Hematopoietic multipotent progenitor cell treated with erythropoietin and hydrocortisone succinate and interleukin-3 and kit ligand, for 15 days (in vitro differentiated cells): ENCODE results near the gene ZNF221.

ENCODE experiments used
- DNase-seq: peaks from one replicate; pipeline ENCODE4 v3.0.0-alpha.2; 2015; ENCODE audit warnings: low spot score

The ZNF221 gene

DNA sequence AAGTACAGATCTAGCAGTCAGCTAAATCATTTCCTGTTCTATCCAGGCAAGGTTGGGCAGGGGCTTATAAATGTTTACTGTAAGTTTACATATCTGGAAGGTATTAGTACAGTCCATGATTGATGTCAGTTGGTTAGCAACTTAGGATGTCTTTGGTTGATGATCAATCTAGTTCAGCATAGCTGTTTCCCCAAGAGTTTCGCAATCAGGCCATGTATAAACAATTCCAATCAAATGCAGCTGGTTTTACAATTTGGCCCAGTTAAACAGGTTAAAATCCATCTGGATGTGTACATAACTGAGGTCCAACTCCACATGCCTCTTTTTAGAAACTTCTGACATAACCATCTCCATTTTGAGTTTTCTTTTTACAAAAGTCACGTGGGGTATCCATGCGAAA is 6.9 kb downstream of the ZNF221 start:
- DNase-seq, result no peak

DNA sequence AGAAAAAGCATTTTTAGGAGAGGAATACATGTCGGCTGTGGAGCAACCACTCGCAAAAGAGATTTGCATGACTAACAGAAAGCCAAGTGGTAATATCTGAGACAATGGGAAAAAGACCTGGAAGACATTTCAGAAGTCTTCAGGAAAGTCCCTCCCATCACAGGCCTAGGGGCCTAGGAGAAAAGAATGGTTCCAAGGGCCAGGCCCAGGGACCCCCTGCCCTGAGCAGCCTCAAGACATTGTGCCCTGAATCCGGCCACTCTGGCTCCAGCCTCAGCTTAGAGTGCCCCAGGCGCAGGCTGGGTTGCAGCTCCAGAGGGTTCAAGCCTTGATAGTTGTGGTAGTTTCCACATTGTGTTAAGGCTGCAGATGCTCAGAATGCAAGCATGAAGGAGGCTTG is 9.4 kb downstream of the ZNF221 start:
- DNase-seq, result no peak

DNA sequence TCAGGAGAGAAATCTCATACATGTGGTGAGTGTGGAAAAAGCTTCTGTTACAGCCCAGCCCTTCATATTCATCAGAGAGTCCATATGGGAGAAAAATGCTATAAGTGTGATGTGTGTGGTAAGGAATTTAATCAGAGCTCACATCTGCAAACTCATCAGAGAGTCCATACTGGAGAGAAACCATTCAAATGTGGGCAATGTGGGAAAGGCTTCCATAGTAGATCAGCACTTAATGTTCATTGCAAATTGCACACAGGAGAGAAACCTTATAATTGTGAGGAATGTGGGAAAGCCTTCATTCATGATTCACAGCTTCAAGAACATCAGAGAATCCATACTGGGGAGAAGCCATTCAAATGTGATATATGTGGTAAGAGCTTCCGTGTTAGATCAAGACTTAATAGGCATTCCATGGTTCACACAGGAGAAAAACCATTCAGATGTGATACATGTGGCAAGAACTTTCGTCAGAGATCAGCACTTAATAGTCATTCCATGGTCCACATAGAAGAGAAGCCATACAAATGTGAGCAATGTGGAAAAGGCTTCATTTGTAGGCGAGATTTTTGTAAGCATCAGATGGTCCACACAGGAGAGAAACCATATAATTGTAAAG is 15.2 kb downstream of the ZNF221 start:
- DNase-seq, result no peak

DNA sequence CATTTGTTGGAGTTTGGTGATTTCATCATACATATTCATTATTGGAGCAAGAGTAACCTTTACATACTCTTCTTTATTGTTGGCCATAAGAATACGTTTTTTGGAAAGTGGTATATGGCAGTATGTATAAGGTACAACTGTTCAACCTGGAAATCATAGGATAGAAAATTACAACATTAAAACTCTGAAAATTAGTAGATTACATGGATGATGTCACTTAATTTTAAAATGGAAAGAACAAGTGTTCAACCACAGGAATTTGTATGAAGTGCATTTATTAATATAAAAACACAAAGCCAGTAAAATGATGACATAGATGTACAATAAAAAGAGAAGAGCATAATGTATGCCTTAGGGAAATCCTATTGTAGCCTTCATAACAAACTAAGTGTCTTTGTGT is 25.7 kb downstream of the ZNF221 start:
- no peak for DNase-seq

DNA sequence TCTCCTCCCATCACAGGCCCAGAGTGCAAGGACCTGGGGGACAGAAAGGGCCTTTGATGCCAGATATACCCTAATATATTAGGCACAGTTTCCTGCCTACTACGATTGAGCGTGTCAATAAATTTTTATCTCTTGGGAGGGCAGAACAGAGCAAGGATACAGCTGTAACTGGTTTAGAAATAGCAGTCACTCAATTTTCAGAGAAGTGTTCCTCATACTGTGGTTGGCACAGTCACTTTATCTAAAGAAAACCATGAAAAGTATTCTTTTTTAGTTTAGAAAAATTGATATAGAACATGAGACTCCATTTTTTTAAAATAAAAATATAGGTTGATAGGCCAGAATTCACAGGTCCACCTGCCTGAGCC is 32.5 kb downstream of the ZNF221 start:
- no peak for DNase-seq

DNA sequence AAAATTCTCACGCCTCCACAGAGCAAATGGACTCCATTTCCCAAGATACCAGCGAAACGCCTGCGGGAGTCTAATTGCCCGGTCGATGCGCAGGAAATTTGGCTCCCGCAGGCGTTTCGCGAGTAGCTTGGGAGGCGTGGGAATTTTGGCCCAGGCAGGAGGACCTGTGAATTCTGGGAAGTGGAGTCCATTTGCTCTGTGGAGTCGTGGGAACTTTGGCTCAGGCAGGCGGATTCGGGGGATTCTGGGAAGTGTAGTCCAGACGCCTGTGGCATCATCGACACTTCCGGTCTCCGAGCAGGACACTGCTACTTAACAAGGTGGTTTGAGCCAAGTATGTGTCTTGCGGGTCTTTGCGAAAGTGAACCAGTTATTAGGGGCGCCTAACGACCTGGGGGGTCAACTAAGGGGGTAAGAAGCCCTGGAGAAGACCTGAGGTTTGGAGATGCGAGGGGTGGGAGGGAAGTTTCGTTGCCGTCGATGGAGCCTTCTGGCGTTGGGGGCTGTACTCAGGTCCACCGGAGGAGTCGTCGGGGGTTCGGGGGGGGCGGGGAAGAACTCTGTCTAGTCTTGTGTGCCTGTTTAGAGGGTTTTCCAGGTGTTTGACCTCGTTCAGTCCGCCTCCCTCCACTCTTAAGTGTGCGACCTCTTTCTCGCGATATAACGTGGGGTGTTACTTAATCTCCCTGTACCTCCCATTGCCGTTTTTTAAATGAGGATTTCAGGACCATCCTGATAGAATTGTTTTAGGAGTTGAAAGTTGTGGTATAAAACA is 33.1 kb downstream of the ZNF221 start, which contains the start of gene ZNF155:
Gene ZNF155, plus strand, starts transcription at position 277 of the 775 bp plus-strand sequence. CDS start 4,356 bp downstream, outside the sequence.
- DNase-seq, result peak; percentile 73

DNA sequence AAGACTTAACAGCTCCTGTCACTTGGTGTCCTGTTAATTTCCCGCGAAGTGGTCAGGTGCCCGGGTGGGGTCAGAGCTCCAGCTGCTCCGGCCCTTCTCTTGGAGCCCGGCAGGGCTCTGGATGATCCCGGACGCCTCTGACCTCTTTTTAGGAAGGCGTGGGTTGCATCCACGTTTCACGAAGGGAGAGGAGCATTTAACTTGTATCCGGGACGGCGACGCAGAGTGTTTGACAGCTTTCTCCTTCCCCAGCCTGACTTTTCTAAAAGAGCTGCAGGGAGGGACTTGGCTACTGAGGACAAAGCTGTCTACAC is 33.6 kb downstream of the ZNF221 start:
- no peak for DNase-seq

DNA sequence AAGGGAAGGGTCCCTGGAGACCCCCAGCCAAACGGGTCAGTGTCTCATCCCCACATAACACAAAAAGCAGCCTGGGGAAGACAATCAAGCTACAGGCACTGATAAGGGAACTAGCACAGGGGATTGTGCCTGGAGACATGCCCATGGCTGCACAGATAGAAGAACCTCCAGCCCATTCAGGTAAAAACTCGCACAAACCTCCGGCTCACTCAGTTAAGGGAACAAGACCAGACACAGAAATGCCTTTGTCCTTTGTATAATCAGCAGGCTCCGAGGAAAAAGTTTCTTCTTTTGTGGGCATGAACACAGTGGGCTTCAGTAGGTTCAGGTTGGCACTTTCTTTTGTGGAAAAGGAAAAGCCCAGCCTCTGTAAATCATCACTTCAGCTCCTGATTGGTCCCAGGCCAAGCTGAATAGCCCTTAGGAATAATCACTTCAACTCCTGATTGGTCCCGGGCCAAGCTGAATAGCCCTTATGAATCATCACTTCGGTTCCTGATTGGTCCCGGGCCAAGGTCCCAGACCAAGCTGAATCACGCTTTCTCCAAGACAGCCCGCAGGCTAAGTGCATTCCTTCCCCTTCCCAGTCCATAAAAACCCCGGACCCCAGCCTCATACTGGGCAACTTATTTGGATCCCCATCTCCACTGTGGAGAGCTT is 46.7 kb downstream of the ZNF221 start:
- no peak for DNase-seq

DNA sequence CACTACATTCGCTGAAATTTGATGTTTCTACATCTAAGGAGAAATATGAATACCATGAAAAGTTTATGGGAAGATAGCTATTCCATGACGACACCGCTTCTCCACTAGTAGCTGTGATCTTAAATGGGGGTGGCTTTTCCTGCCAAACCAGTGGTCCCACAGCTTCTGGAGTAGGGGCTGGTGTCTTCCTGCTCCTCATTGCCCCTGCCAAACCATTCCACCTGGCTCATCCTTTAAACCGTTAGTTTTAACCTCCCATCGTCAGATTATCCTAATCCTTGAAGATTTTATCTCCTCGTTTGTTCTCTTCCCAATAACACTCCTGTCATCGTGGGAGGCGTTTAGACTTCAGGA is 51.2 kb downstream of the ZNF221 start:
- no peak for DNase-seq

DNA sequence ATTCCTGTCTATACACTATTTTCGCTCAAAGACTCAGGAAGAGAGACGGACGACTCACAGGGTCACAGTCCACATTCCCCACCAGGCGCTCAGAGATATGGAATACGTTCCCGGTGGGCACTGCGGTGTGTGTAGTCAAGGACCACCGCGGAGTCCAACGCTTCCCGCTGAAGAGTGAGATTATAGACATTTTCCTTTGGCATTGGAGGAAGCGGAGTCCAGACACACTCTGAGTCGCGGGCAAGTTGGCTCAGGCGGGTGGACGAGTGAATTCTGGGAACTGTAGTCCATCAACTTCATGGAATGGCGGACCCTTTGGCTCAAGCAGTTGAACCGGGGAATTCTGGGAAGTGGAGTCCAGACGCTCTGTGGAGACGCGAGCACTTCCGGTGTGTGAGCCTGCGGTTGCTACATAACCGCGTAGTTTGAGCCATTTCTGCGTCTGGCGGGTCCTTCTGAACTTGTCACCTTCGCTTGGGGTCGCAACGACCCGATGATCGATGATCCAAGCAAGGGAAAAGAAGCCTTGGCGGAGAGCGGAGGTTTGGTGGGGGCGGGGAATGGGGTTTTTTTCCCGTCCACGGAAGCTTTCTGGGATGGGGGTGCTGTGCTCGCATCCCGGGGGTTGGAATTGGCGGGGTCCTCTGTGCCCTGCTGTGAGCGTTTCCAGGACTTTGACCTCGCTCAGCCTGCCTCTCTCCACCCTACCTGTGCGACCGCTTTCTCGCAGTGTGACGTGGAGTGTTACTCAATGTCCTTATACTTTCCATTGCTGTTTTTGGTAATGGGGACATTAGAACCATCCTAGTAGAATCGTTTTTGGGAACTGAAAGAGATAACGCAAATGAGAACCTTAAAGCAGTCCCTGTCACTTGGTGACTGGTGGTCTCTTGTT is 51.8 kb downstream of the ZNF221 start, which contains the start of gene ZNF230:
Gene ZNF230, plus strand, starts transcription at position 392 of the 895 bp plus-strand sequence. CDS start 4,122 bp downstream, outside the sequence.
- peak; percentile 94 for DNase-seq

DNA sequence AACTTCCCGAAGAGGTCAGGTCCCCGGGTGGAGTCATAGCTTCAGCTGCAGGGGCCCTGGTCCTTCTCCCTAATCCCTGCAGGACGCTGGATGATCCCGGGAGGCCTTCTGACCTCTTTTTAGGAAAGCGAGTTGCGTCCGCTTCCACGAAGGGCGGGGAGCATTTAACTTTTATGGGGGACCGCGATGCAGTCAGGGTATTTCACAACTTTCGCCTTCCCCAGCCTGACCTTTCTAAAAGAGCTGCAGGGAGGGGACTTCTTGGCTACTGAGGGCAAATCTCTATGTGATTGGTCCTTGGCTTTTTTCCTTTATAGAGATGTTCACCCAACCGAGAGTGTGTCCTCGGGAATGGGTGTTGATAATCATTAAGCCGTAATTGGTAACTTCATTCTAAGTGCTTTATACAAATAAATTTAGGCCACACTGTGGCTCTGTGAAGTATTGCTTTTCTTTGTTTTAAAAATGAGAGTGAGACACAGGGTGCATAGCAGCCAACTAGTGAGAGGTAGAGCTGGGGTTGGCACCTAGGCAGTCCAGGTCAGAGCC is 52.5 kb downstream of the ZNF221 start:
- DNase-seq, result peak; percentile 8

DNA sequence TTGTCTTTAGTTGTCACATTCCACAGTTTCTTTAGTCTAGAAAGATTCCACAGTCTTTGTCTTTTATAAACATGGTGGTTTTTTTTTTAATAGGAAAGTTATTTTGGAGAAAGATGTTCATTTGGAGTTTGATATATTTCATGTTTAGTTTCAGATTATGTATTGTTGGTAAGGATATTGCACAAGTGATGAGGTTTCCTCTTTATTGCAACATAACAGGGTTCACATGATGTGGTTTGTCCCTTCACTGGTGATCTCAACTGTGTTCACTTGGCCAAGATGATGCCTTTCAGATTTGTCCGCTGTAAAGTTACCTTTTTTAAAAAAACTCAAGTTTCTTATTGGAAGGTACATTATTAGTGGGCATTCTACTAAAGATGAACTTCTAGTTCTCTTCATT is 54.9 kb downstream of the ZNF221 start:
- DNase-seq, result no peak

DNA sequence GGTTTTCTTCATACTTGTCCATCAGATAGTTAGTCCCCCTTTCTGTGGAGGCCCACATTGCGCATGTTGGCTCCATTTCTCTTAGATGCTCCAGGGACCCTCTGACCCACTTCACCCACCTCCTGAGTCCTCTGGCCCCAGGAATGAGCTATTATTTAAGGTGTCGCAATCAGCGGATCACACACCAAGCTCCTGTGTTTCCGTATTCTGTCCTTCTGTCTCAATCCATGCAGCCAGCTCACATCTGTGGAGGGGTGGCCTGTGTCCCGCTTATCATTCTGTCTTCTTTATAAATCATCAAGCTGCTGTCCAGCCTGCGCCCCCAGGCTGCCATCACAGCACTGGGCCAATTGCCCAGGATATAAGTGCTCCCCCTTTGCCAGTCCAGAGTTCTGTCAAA is 56.4 kb downstream of the ZNF221 start:
- no peak for DNase-seq

DNA sequence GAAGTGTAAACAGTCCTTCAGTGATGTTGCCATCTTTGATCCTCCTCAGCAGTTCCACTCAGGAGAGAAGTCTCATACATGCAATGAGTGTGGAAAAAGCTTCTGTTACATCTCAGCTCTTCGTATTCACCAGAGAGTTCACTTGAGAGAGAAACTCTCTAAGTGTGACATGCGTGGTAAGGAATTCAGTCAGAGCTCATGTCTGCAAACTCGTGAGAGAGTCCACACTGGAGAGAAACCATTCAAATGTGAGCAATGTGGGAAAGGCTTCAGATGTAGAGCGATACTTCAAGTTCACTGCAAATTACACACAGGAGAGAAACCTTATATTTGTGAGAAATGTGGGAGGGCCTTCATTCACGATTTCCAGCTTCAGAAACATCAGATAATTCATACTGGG is 59.4 kb downstream of the ZNF221 start:
- no peak for DNase-seq
